ENCODE data around the gene ASB12.

The ASB12 gene

DNA sequence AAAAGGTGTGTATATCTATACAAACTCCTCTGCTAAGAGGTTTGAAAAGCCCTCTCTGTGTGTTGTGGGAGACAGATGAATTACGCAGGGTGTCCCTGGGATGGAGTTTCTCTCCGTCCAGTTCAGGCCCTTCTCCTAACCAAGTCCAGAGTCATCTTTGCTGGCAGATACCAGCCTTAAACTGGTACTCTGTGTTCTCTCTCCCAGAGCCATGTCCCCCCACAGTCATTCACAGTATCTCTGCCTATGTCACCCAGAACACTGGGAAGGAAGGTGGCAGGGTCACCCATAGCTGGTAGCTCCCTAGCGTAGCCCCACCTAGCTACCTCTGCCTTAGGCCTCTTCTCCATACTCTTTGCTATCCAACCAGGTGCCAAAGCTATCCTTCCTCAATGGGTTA, 33.8 kb downstream of the ASB12 start:
- no peak overlapping the region for H3K27ac ChIP-seq
- ChIA-PET CTCF (no interaction called here), POLR2A (ENCODE audit: low non-redundant PET) (no interaction called here)
- no peak for DNase-seq (ENCODE audit: low spot score)
- TF ChIP-seq, protein P1, sequence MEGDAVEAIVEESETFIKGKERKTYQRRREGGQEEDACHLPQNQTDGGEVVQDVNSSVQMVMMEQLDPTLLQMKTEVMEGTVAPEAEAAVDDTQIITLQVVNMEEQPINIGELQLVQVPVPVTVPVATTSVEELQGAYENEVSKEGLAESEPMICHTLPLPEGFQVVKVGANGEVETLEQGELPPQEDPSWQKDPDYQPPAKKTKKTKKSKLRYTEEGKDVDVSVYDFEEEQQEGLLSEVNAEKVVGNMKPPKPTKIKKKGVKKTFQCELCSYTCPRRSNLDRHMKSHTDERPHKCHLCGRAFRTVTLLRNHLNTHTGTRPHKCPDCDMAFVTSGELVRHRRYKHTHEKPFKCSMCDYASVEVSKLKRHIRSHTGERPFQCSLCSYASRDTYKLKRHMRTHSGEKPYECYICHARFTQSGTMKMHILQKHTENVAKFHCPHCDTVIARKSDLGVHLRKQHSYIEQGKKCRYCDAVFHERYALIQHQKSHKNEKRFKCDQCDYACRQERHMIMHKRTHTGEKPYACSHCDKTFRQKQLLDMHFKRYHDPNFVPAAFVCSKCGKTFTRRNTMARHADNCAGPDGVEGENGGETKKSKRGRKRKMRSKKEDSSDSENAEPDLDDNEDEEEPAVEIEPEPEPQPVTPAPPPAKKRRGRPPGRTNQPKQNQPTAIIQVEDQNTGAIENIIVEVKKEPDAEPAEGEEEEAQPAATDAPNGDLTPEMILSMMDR (conservative IDR thresholded peaks at IDR 0.05; ENCODE audit: low read depth), result no peak

DNA sequence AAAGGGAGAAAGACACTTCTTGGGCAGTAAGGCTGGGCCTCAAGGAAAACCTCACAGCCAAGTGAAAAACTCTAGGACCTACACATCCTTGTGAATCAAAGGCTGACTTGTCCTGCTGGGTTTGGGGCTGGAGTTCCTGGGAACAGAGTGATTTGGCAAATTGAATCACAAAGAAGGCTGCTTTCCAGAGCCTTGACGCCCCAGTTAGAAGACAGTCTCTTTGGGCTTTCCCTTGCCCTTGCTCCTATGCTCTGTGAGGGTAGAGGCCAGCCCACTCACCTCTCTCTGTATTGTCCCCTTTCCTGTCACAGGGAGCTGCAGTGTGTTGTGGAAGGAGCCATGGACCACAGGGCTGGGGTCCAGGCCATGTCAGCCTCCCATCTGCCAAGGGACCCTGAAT, 34.5 kb downstream of the ASB12 start:
- ChIA-PET POLR2A (ENCODE audit: low non-redundant PET) (no interaction called here), CTCF (no interaction called here)
- H3K27ac ChIP-seq, result no peak overlapping the region
- DNase-seq (ENCODE audit: low spot score), result no peak
- TF ChIP-seq, protein P1 (conservative IDR thresholded peaks at IDR 0.05; ENCODE audit: low read depth), result no peak

DNA sequence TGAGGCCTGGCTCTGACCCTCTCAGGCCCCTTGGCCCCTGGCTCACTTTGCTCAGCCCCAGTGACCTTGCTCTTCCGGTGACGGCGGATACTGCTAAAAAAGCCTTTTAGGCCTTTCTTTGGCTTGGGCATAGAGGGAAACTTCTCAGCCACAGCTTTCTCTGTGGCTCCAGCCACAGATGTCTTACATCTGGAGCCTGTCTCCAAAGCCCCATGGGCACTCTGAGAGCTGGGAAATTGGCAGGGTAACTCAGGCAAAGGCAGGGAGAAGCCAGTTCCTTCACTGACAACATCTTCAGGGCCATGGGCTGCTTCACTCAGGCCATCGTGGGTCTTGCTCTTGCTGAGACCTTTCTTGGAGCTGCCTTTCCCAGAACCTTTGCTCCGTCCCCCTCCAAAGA, 37.7 kb downstream of the ASB12 start:
- POLR2A ChIA-PET (ENCODE audit: low non-redundant PET), result no interaction called here
- H3K27ac ChIP-seq, result no peak overlapping the region
- TF ChIP-seq, protein P1 (conservative IDR thresholded peaks at IDR 0.05; ENCODE audit: low read depth), result no peak
- DNase-seq (ENCODE audit: low spot score), result no peak
- CTCF ChIA-PET, result no interaction called here

DNA sequence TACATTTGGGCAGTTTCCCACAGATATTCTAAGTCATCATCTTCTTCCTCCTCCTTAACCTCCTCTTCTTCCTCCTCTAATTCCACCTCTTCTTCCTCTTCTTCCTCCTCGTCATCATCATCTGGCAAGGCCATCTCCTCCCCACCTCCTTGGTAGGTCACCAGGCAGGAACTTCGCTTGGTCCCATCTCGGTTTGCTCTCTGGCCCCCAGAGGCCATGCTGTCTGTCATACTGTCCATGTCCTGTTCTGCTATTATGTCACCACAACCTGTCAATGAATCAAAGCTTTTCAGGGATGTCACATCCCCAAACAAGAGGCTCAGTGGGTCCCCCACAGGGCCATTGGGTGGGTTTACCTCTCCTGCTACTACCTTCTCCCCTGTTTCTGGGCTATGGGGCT, 38.4 kb downstream of the ASB12 start:
- TF ChIP-seq, protein P1 (conservative IDR thresholded peaks at IDR 0.05; ENCODE audit: low read depth), result no peak
- ChIA-PET POLR2A (ENCODE audit: low non-redundant PET) (no interaction called here), CTCF (no interaction called here)
- DNase-seq (ENCODE audit: low spot score), result no peak
- no peak overlapping the region for H3K27ac ChIP-seq

DNA sequence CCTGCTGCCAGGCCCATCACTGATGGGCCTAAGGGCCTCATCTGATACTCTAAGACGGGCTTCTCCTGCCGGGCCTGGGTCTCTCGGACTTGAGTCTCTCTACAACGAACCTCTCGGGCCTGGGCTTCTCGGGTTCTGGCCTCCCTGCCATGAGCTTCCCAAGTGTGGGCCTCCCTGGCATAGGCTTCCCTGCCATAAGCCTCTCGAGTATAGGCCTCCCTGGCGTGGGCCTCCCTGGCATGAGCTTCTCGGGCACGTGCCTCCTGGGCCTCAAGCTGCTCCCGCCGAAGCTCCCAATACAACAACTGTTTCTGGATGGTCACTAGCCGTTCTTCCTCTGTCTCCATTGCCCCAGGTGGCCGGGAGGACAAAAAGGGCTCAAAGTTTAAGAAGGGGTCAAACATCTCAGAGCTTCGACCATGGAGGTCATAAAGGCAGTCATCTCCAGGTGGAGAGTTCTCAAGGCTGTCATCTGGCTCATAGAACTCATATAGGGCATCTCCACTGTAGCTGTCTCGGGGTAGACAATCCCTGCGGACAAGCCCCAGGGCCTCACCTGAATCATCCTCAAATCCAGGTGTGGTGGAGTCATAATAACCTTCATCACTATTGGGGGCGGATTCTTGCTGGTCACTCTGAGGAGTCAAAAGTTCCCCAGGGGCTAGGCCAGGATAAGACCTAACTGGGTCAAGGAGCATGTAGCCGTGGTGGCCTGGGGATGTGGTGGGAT, 39.0 kb downstream of the ASB12 start:
- no peak overlapping the region for H3K27ac ChIP-seq
- POLR2A ChIA-PET (ENCODE audit: low non-redundant PET), result no interaction called here
- CTCF ChIA-PET, result no interaction called here
- TF ChIP-seq, protein P1 (conservative IDR thresholded peaks at IDR 0.05; ENCODE audit: low read depth), result no peak
- no peak for DNase-seq (ENCODE audit: low spot score)

DNA sequence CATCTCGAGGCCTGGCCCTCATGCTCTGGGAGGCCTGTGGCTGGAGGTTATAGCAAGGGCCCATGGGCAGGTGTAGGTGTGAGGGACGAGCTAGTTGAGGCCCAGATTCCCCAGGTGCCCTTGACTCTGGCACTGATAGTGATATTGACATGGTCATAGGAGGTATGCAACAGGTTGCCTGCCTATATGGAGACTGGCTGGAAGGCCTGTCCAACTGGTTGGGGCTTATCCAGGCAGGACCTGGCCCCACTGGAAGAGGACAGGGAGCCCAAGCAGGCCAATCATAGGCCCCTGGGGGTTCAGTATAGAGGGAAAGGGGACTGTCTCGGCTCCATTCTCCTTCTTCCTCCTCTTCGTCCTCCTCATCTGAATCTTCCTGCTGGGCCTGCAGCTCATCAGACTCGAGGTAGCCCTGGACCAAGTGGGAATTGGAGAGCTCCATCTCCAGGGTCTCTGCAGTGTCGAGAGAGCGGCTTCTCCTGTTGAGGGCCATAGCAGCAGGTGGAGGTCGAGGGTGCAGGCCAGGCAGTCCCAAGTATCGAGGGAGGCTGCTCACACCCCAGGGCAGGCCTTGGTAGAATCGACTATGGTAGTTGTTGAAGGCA, 40.2 kb downstream of the ASB12 start:
- no peak for DNase-seq (ENCODE audit: low spot score)
- no peak overlapping the region for H3K27ac ChIP-seq
- ChIA-PET POLR2A (ENCODE audit: low non-redundant PET) (no interaction called here), CTCF (no interaction called here)
- TF ChIP-seq, protein P1 (conservative IDR thresholded peaks at IDR 0.05; ENCODE audit: low read depth), result no peak

Measured in RWPE1 (cell line).